Uterus (tissue), 4 donors: Measurements from ENCODE around the gene PSMD10. TPM values are rescaled to one million over a fixed set of nuclear protein-coding genes. Genes with fewer than 3 reads are reported as not detected.

Experiments
- DNase-seq, 2 donors: peaks; one replicate each; pipeline ENCODE4 v3.0.0-alpha.2; 2019 to 2020
- H3K27ac ChIP-seq, 2 donors: fragments of 200-600 bp; sonication (generic); 1 replicate in 1 of 2; 2 replicates in 1 of 2; pipeline ENCODE4 v1.5.1; 2016 to 2018
- H3K27me3 ChIP-seq, 2 donors: fragments of 200-600 bp; sonication (generic); one replicate each; pipeline ENCODE4 v1.5.1; 2018 to 2019; ENCODE audit warnings: control low read depth in 1 of 2
- H3K36me3 ChIP-seq, 2 donors: fragments of 200-600 bp; sonication (generic); one replicate each; pipeline ENCODE4 v1.5.1; 2019; ENCODE audit warnings: control low read depth in 1 of 2
- H3K4me1 ChIP-seq, 2 donors: fragments of 200-600 bp; sonication (generic); one replicate each; pipeline ENCODE4 v1.5.1; 2018 to 2019; ENCODE audit warnings: control low read depth in 1 of 2
- H3K4me3 ChIP-seq, 2 donors: fragments of 200-600 bp; sonication (generic); 1 replicate in 1 of 2; 2 replicates in 1 of 2; pipeline ENCODE4 v1.5.1; 2018 to 2019; ENCODE audit warnings: mild to moderate bottlenecking in 1 of 2
- H3K9me3 ChIP-seq, 2 donors: fragments of 200-600 bp; sonication (generic); one replicate each; pipeline ENCODE4 v1.5.1; 2019; ENCODE audit warnings: control low read depth in 1 of 2
- POLR2A ChIP-seq, 2 donors: fragments of 450-650 bp; IDR thresholded peaks; one replicate each; pipeline ENCODE4 v1.6.1; 2016; ENCODE audit warnings: antibody characterized with exemption in 2 of 2, mild to moderate bottlenecking in 1 of 2, moderate library complexity in 1 of 2
- intact Hi-C: fragments of 100-400 bp; cut with DNase I; formaldehyde crosslinking; loops from one replicate; pipeline ENCODE4 v1.15.1; 2023; ENCODE audit warnings: low total_unique reads
- total RNA-seq, 4 donors: library from RNA; depleted of rRNA in 3 of 4; stranded (reverse); fragments of >200 nt in 3 of 4; gene quantifications; one replicate each; pipeline versions ENCODE4 v1.1.0 to v1.2.4, GENCODE V29; 2014 to 2023
- TF ChIP-seq, protein P1 (sequence below), 4 experiments: fragments of 200-600 bp in 2 of 4; fragments of 450-650 bp in 2 of 4; sonication (generic) in 2 of 4; IDR thresholded peaks; one replicate each; pipeline ENCODE4 v1.5.1; 2016 to 2019; ENCODE audit warnings: antibody characterized with exemption in 4 of 4, mild to moderate bottlenecking in 2 of 4, moderate library complexity in 1 of 4
- donor health status: DM: yes; HTN: yes; CAD: no.

PSMD10 gene, protein sequence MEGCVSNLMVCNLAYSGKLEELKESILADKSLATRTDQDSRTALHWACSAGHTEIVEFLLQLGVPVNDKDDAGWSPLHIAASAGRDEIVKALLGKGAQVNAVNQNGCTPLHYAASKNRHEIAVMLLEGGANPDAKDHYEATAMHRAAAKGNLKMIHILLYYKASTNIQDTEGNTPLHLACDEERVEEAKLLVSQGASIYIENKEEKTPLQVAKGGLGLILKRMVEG
- 10 to 100 TPM; 19.1 to 89.9 (median 43.6) TPM for total RNA-seq

DNA sequence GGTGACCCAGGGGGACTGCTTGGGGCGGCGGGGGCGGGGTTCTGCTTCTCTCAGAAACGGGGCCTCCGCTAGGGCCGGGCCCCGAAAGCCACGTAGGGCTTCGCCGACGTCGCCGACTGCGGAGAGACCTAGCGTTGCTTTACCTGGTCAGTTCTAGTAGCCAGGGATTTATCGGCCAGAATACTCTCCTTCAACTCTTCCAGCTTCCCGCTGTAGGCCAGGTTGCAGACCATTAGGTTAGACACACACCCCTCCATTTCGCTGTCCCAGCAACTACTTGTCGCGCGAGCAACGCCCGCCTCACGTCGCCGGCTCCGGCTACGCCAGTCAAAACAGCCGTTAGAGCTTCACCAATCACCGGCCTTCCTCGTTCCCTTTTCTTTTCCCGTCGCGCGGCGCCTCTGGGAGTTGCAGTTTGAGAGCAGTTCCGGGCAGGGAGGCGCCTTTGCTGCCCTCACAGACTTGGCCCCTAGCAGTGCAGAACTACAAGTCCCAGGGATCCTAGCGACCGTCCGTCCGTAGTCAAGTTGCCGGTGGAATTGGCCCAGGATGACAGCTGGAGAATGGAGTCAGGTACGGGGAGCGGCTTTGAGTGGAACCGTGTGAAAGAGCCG, at the start of gene PSMD10, which contains the start of gene ATG4A:
Gene PSMD10, minus strand, starts transcription at position 279 of the 614 bp plus-strand sequence. Its CDS starts 22 bp downstream, at position 257.
Gene ATG4A, plus strand, starts transcription at position 515 of the 614 bp plus-strand sequence. Its CDS starts 49 bp downstream, at position 564.
- intact Hi-C loops = no loop called here
- peak; percentile 89 to 92 for DNase-seq
- H3K36me3 ChIP-seq = no peaks in the 10 kb centered on the region
- no peaks in the 10 kb centered on the region for H3K4me1 ChIP-seq
- H3K4me3 ChIP-seq = peak within 1 kb of the TSS; percentile 44 to 55
- peak; percentile 64 to 72 for TF ChIP-seq POLR2A (IDR thresholded peaks at IDR 0.05)
- TF ChIP-seq, protein P1, sequence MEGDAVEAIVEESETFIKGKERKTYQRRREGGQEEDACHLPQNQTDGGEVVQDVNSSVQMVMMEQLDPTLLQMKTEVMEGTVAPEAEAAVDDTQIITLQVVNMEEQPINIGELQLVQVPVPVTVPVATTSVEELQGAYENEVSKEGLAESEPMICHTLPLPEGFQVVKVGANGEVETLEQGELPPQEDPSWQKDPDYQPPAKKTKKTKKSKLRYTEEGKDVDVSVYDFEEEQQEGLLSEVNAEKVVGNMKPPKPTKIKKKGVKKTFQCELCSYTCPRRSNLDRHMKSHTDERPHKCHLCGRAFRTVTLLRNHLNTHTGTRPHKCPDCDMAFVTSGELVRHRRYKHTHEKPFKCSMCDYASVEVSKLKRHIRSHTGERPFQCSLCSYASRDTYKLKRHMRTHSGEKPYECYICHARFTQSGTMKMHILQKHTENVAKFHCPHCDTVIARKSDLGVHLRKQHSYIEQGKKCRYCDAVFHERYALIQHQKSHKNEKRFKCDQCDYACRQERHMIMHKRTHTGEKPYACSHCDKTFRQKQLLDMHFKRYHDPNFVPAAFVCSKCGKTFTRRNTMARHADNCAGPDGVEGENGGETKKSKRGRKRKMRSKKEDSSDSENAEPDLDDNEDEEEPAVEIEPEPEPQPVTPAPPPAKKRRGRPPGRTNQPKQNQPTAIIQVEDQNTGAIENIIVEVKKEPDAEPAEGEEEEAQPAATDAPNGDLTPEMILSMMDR (IDR thresholded peaks at IDR 0.05) = no peak
- H3K27ac ChIP-seq = peak within 1 kb of the TSS; percentile 75 to 84
- no peaks in the 10 kb centered on the region for H3K9me3 ChIP-seq
- H3K27me3 ChIP-seq = no peaks in the 10 kb centered on the region

DNA sequence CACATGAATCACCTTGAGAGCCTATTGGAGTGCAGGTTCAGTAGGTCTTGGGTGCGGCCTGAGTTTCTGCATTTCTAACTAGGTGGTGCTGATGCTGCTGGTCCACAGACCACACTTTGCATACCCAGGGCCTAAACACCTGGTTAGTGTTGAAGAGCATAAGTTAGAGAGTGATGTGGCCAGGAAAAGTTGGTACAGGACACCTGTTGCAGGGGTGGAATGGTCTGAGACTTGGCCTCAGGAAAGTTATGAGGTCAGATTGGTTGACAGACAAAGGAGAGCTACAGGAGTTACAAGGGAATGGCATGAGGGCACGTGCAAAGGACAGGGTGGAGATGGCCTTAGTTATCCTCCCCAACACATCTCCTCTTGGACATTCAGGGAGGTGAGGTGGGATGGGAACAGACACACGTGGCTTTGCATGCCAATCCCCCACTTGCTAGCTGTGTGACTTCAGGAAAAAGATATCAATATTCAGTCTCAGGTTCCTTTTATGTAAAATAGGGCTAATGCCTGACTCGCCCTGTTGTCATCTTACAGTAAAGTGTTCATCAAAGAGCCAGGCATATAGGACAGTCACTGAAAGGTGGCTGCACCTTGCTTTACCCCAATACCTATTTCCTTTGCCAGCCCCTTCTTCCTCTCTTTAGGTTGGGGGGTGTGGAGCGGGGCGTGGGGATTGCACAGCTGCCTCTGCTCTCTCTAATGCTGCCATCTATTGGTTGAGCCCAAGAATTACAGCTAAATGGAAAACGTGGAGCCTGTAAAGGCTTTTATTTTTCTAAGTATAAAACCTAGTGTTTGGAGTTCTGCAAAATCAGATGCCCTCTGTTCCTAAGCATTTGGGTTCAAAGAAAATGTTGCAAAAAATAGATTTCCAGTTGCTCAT, 47.7 kb upstream of the PSMD10 start:
- Histone ChIP-seq H3K4me3 (no peak overlapping the region), H3K27me3 (no peaks in the 10 kb centered on the region), H3K36me3 (no peaks in the 10 kb centered on the region), H3K9me3 (no peaks in the 10 kb centered on the region), H3K4me1 (no peaks in the 10 kb centered on the region), H3K27ac (no peak overlapping the region)
- no peak for TF ChIP-seq POLR2A (IDR thresholded peaks at IDR 0.05)
- TF ChIP-seq, protein P1 (IDR thresholded peaks at IDR 0.05) = no peak
- intact Hi-C loops = no loop called here
- DNase-seq = no peak

DNA sequence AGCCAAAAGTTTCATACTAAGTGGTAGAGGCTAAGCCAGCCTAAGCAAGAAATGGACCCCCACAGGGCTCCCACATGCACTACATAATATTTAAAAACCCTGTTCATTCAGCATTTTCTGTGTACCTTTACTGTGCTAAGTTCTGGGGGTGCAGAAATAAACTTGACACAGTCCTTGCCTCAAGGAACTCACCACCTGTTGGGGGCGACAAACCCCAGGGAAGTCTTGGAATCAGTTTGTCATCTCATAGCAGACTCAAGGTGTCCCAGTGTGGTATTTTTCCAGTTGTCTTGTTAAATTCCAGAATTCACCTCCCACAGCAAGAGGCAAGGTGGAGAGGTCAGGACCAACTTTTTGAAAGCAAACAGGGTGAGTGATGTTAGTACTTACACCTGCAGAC, 43.4 kb upstream of the PSMD10 start:
- H3K36me3 ChIP-seq = no peaks in the 10 kb centered on the region
- no peaks in the 10 kb centered on the region for H3K9me3 ChIP-seq
- no peak for TF ChIP-seq POLR2A (IDR thresholded peaks at IDR 0.05)
- TF ChIP-seq, protein P1 (IDR thresholded peaks at IDR 0.05) = no peak
- no peaks in the 10 kb centered on the region for H3K27me3 ChIP-seq
- no peak overlapping the region for H3K27ac ChIP-seq
- H3K4me3 ChIP-seq = no peak overlapping the region
- no peaks in the 10 kb centered on the region for H3K4me1 ChIP-seq
- intact Hi-C loops = no loop called here
- DNase-seq = no peak

DNA sequence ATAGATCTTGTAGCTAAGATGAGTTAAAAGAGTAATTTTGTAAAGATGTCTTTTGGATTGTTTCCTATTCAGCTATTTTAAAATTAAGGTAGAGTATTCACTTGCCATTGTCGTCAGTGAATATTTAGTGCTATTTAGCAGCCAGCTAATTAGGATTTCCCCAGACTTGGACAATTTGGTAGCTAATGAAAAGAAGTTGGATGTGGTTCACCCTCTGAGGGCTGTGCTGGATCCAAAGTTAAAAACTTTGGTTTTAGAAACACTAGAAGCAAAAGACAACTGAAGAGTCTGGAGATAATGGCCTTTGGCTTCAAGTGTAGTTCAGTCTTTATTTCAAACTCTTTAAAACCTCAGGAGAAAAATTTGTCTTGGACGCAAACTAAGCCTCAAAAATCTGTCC, 41.5 kb upstream of the PSMD10 start:
- H3K9me3 ChIP-seq = no peaks in the 10 kb centered on the region
- intact Hi-C loops = no loop called here
- TF ChIP-seq POLR2A (IDR thresholded peaks at IDR 0.05) = no peak
- TF ChIP-seq, protein P1 (IDR thresholded peaks at IDR 0.05) = no peak
- DNase-seq = no peak
- H3K4me3 ChIP-seq = no peak overlapping the region
- H3K27me3 ChIP-seq = no peaks in the 10 kb centered on the region
- H3K36me3 ChIP-seq = no peaks in the 10 kb centered on the region
- H3K4me1 ChIP-seq = no peaks in the 10 kb centered on the region
- no peak overlapping the region for H3K27ac ChIP-seq
